ENCODE results near the gene CASK. TPM values are rescaled to one million over a fixed set of nuclear protein-coding genes. Genes with fewer than 3 reads are reported as not detected.

The CASK gene
- total RNA-seq, 1 experiment from 2014 or later, result 163 TPM

DNA sequence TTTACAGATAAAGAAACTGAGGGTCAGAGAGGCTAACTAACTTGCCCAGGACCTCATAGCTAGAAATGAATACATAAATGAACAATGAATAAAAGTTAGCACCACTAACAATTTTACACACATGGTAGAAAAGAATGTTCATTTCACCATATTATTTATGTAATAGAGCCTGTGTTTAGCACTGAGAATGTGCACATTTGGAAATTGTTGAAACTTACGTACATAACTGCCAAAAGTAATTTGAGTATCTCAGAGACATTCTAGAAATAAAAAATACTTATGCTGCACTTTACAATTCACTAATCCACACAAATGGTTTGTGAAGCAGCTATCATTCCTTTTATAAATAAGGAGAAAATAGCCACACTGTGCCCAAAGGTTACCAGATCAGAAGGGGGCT lies 9.9 kb downstream of the CASK start:
- H3K27me3 Mint-ChIP-seq (ENCODE audit: insufficient read depth, unreplicated experiment), result no peaks in the 10 kb centered on the region
- H3K36me3 Mint-ChIP-seq (ENCODE audit: insufficient read depth, unreplicated experiment), result no peaks in the 10 kb centered on the region
- no TSS peak for BruUV-seq (replicated peaks)
- no peak overlapping the region for H3K4me3 Mint-ChIP-seq (ENCODE audit: unreplicated experiment)
- H3K4me1 Mint-ChIP-seq (ENCODE audit: low read depth, unreplicated experiment), result peaks cover 9% of the 10 kb centered on the region
- Histone ChIP-seq H3K9me3 (no peaks in the 10 kb centered on the region), H3K27me3 (replicated peaks; ENCODE audit: control insufficient read depth, insufficient read depth, low read length) (no peaks in the 10 kb centered on the region), H3K4me3 (ENCODE audit: low read depth, low read length) (no peak overlapping the region), H3K36me3 (ENCODE audit: control insufficient read depth, insufficient read depth, low read length) (no peaks in the 10 kb centered on the region), H3K4me1 (no peaks in the 10 kb centered on the region)
- no peak overlapping the region for H3K27ac Mint-ChIP-seq (ENCODE audit: unreplicated experiment)
- DNase-seq, result no peak
- CTCF ChIA-PET, result no interaction called here
- intact Hi-C loops (cut with micrococcal nuclease; ENCODE audit: unreplicated experiment), result no loop called here
- POLR2A ChIA-PET, result no interaction called here
- TF ChIP-seq, protein P1, sequence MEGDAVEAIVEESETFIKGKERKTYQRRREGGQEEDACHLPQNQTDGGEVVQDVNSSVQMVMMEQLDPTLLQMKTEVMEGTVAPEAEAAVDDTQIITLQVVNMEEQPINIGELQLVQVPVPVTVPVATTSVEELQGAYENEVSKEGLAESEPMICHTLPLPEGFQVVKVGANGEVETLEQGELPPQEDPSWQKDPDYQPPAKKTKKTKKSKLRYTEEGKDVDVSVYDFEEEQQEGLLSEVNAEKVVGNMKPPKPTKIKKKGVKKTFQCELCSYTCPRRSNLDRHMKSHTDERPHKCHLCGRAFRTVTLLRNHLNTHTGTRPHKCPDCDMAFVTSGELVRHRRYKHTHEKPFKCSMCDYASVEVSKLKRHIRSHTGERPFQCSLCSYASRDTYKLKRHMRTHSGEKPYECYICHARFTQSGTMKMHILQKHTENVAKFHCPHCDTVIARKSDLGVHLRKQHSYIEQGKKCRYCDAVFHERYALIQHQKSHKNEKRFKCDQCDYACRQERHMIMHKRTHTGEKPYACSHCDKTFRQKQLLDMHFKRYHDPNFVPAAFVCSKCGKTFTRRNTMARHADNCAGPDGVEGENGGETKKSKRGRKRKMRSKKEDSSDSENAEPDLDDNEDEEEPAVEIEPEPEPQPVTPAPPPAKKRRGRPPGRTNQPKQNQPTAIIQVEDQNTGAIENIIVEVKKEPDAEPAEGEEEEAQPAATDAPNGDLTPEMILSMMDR (IDR thresholded peaks at IDR 0.05; ENCODE audit: insufficient read depth in 1 of 2, low read depth in 1 of 2, low read length in 1 of 2, severe bottlenecking in 1 of 2, unreplicated experiment in 1 of 2), result no peak
- no peaks in the 10 kb centered on the region for H3K9me3 Mint-ChIP-seq (ENCODE audit: unreplicated experiment)

DNA sequence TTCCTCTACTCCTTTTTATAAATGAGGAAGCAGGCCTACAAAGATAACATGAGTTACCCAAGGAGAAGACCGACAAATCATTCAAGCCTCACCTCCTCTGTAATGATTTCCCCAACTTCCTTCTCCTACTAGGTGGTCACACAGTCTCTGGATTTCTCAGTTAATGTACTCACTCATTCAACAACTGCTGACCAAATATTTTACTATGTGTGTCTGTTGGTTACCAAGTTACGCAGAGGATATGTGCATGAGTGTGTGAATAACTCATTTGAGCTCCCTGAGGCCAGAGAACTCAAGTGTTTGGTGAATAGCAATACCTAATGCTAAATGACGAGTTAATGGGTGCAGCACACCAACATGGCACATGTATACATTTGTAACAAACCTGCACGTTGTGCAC lies 10.4 kb downstream of the CASK start:
- BruUV-seq (replicated peaks), result no TSS peak

DNA sequence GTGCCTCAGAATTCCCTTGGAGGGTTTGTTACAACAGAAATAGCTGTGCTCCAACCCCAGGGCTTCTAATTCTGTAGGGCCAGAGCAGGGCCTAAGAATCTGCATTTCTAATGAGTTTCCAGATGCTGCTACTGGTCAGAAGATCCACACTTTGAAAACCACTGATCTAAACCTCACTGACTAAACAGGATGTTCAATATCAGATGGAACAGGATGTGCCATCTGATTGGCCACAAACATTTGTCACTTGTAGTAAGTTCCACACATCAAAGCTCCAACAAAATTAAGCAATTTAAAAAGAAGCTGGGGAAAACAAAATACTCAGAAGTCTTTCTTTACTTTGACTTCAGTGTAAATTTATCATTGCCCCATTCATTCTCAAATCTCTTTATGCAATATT lies 14.3 kb downstream of the CASK start:
- TF ChIP-seq, protein P1 (IDR thresholded peaks at IDR 0.05; ENCODE audit: insufficient read depth in 1 of 2, low read depth in 1 of 2, low read length in 1 of 2, severe bottlenecking in 1 of 2, unreplicated experiment in 1 of 2), result no peak
- Histone ChIP-seq H3K4me3 (ENCODE audit: low read depth, low read length) (no peak overlapping the region), H3K9me3 (no peaks in the 10 kb centered on the region), H3K4me1 (no peaks in the 10 kb centered on the region), H3K36me3 (ENCODE audit: control insufficient read depth, insufficient read depth, low read length) (no peaks in the 10 kb centered on the region), H3K27me3 (replicated peaks; ENCODE audit: control insufficient read depth, insufficient read depth, low read length) (no peaks in the 10 kb centered on the region)
- BruUV-seq (replicated peaks), result no TSS peak
- Mint-ChIP-seq H3K27me3 (ENCODE audit: insufficient read depth, unreplicated experiment) (no peaks in the 10 kb centered on the region), H3K4me3 (ENCODE audit: unreplicated experiment) (no peak overlapping the region), H3K4me1 (ENCODE audit: low read depth, unreplicated experiment) (no peaks in the 10 kb centered on the region), H3K36me3 (ENCODE audit: insufficient read depth, unreplicated experiment) (peaks cover 12% of the 10 kb centered on the region), H3K27ac (ENCODE audit: unreplicated experiment) (no peak overlapping the region), H3K9me3 (ENCODE audit: unreplicated experiment) (no peaks in the 10 kb centered on the region)
- ChIA-PET CTCF (no interaction called here), POLR2A (no interaction called here)
- DNase-seq, result no peak
- intact Hi-C loops (cut with micrococcal nuclease; ENCODE audit: unreplicated experiment), result no loop called here

More for the DNA sequence above, 10.4 kb downstream of the CASK start:
- H3K4me3 Mint-ChIP-seq (ENCODE audit: unreplicated experiment), result no peak overlapping the region
- TF ChIP-seq, protein P1 (IDR thresholded peaks at IDR 0.05; ENCODE audit: insufficient read depth in 1 of 2, low read depth in 1 of 2, low read length in 1 of 2, severe bottlenecking in 1 of 2, unreplicated experiment in 1 of 2), result no peak
- Histone ChIP-seq H3K9me3 (no peaks in the 10 kb centered on the region), H3K4me1 (no peaks in the 10 kb centered on the region), H3K27me3 (replicated peaks; ENCODE audit: control insufficient read depth, insufficient read depth, low read length) (no peaks in the 10 kb centered on the region), H3K36me3 (ENCODE audit: control insufficient read depth, insufficient read depth, low read length) (no peaks in the 10 kb centered on the region), H3K4me3 (ENCODE audit: low read depth, low read length) (no peak overlapping the region)
- H3K9me3 Mint-ChIP-seq (ENCODE audit: unreplicated experiment), result no peaks in the 10 kb centered on the region
- no peak for DNase-seq
- intact Hi-C loops (cut with micrococcal nuclease; ENCODE audit: unreplicated experiment), result no loop called here
- H3K27me3 Mint-ChIP-seq (ENCODE audit: insufficient read depth, unreplicated experiment), result no peaks in the 10 kb centered on the region
- H3K36me3 Mint-ChIP-seq (ENCODE audit: insufficient read depth, unreplicated experiment), result no peaks in the 10 kb centered on the region
- peaks cover 8% of the 10 kb centered on the region for H3K4me1 Mint-ChIP-seq (ENCODE audit: low read depth, unreplicated experiment)
- ChIA-PET CTCF (no interaction called here), POLR2A (no interaction called here)
- no peak overlapping the region for H3K27ac Mint-ChIP-seq (ENCODE audit: unreplicated experiment)
